HTERT RPE-1 (cell line): Measurements from ENCODE around the gene ARHGEF11.
"Not testable (repeated sequence)": the region's sequence is repeated elsewhere in the genome, so short reads cannot be mapped to it uniquely, and the experiment has no call there.

Experiments
- in situ Hi-C: fragments of 300-500 bp; cut with MboI; formaldehyde crosslinking; loops from 4 replicates; pipeline ENCODE4 v1.14.3; 2020; ENCODE audit warnings: low sequenced_read_pairs

ARHGEF11 gene

GRCh38 chr1:156931974-156932710 is 113.4 kb downstream of the ARHGEF11 start:
- in situ Hi-C loops: no loop called here

- in situ Hi-C loops: no loop called here
Observed at GRCh38 chr1:156931211-156931952, 114.2 kb downstream of the ARHGEF11 start.

- in situ Hi-C loops: no loop called here
Observed at GRCh38 chr1:156930483-156930882, 115.1 kb downstream of the ARHGEF11 start.

GRCh38 chr1:156929596-156930238 is 115.8 kb downstream of the ARHGEF11 start:
- in situ Hi-C loops: no loop called here

GRCh38 chr1:156928043-156928602 is 117.4 kb downstream of the ARHGEF11 start:
- in situ Hi-C loops: no loop called here

GRCh38 chr1:156927215-156928042 is 118.1 kb downstream of the ARHGEF11 start:
- in situ Hi-C loops: no loop called here

GRCh38 chr1:156926695-156927094 is 118.8 kb downstream of the ARHGEF11 start:
- in situ Hi-C loops: not testable (repeated sequence)

- in situ Hi-C loops: no loop called here
Observed at GRCh38 chr1:156926175-156926574, 119.4 kb downstream of the ARHGEF11 start.

- in situ Hi-C loops: no loop called here
Observed at GRCh38 chr1:156925154-156926010, 120.2 kb downstream of the ARHGEF11 start.

GRCh38 chr1:156924478-156925153 is 120.9 kb downstream of the ARHGEF11 start:
- in situ Hi-C loops: no loop called here

- in situ Hi-C loops: no loop called here
Observed at GRCh38 chr1:156923670-156924477, 121.7 kb downstream of the ARHGEF11 start.

- in situ Hi-C loops: no loop called here
Observed at GRCh38 chr1:156922986-156923669, 122.4 kb downstream of the ARHGEF11 start.

- in situ Hi-C loops: no loop called here
Observed at GRCh38 chr1:156921053-156921529, 124.5 kb downstream of the ARHGEF11 start.

- in situ Hi-C loops: no loop called here
Observed at GRCh38 chr1:156920233-156921052, 125.1 kb downstream of the ARHGEF11 start, which contains the start of gene LRRC71. LRRC71 (plus strand) TSS chr1:156920632; CDS start chr1:156920804, 172 bp downstream.

- in situ Hi-C loops: no loop called here
Observed at GRCh38 chr1:156914440-156914856, 131.1 kb downstream of the ARHGEF11 start.

GRCh38 chr1:156913809-156914387 is 131.6 kb downstream of the ARHGEF11 start:
- in situ Hi-C loops: no loop called here
